ENCODE results near the gene FSD2.

DNA sequence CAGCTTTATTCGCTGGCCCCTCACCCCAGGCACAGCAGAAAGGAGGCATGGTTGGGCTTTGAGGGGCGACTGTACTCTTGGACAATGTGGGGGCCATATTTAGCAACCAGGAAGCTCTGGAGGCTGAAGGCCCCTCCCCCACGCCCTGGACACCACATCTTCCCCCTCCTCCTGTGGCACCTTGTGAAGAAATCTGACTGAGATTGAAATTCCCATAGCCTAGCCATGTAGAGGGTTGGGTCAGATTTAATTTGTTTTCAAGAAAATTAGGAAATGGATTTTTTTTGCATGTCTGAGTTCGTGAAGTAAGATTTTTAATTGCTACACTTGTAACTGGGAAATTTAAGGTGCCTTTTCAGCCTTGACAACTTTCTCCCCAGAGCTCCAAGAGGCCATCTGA lies 24.5 kb downstream of the FSD2 start:
- TF ChIP-seq, protein P1, sequence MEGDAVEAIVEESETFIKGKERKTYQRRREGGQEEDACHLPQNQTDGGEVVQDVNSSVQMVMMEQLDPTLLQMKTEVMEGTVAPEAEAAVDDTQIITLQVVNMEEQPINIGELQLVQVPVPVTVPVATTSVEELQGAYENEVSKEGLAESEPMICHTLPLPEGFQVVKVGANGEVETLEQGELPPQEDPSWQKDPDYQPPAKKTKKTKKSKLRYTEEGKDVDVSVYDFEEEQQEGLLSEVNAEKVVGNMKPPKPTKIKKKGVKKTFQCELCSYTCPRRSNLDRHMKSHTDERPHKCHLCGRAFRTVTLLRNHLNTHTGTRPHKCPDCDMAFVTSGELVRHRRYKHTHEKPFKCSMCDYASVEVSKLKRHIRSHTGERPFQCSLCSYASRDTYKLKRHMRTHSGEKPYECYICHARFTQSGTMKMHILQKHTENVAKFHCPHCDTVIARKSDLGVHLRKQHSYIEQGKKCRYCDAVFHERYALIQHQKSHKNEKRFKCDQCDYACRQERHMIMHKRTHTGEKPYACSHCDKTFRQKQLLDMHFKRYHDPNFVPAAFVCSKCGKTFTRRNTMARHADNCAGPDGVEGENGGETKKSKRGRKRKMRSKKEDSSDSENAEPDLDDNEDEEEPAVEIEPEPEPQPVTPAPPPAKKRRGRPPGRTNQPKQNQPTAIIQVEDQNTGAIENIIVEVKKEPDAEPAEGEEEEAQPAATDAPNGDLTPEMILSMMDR (conservative IDR thresholded peaks at IDR 0.05) = no peak
- TF ChIP-seq EZH2 (IDR thresholded peaks at IDR 0.05; ENCODE audit: low read depth) = no peak
